Femur (tissue), 1 donor: ENCODE measurements around the gene UCN3.
"Not testable (repeated sequence)": the region's sequence is repeated elsewhere in the genome, so short reads cannot be mapped to it uniquely, and the experiment has no call there.

Experiments used
- DNase-seq: peaks from one replicate; pipeline ENCODE4 v3.0.0-alpha.2; 2017

The UCN3 gene

DNA sequence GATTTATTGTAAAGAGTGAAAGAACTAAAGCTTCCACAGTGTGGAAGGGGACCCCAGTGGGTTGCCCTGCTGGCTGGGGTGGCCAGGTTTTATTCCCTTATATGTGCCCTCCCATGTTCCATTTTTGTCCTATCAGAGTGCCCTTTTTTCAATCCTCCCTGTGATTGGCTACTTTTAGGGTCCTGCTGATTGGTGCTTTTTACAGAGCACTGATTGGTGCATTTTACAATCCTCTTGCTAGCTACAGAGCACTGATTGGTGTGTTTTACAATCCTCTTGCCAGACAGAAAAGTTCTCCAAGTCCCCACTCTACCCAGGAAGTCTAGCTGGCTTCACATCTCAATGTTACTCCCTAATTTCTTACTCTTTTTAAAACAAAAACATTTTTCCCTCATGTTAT, 46.0 kb downstream of the UCN3 start:
- not testable (repeated sequence) for DNase-seq

DNA sequence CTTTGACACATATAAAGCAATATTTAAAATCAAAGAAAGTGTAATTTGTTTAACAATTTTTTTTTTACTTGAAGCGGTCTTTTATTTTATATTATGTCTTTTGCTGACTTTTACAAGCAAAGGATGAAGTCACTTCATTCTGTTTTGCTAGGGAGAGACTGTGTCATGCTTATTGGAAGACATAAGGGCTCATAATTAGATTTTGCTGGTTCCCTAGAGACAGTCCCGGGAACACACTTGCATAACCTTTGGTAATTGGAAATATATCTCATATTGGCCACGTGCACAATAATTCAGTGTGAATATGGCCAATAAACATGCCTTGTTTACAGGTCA, 47.1 kb downstream of the UCN3 start:
- no peak for DNase-seq

DNA sequence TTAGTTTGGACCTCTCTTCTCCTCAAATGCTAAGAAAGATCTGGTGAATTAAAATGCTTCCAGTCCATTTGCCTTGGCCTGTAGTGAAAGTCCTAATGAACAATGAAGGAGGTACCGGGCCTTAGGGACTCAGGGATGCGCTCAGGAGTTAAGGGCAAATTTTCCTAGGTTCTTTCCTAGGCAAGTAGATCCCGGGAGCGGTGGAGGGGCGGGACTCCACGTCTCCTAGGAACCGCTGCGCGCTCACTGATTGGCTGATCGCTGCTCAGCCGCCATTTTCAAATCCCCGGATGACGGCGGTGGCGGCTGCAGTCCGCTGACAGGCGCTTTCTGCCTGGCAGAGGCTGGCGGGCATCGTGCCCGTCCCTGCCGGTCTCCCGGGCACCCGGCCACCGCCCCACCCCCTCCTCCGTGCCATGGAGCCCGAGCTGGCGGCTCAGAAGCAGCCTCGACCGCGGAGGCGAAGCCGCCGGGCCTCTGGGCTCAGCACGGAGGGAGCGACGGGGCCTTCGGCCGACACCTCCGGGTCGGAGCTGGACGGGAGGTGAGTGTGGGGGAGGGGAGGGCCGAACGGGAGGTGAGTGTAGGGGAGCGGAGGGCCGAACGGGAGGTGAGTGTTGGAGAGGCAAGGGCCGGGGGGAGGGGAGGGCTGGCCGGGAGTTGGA, 47.6 kb downstream of the UCN3 start, which contains the start of gene NET1:
TSS of gene NET1 (plus strand) at position 281 of the 665 bp plus-strand sequence. CDS start at position 417, 136 bp downstream.
- DNase-seq = peak; percentile 94

DNA sequence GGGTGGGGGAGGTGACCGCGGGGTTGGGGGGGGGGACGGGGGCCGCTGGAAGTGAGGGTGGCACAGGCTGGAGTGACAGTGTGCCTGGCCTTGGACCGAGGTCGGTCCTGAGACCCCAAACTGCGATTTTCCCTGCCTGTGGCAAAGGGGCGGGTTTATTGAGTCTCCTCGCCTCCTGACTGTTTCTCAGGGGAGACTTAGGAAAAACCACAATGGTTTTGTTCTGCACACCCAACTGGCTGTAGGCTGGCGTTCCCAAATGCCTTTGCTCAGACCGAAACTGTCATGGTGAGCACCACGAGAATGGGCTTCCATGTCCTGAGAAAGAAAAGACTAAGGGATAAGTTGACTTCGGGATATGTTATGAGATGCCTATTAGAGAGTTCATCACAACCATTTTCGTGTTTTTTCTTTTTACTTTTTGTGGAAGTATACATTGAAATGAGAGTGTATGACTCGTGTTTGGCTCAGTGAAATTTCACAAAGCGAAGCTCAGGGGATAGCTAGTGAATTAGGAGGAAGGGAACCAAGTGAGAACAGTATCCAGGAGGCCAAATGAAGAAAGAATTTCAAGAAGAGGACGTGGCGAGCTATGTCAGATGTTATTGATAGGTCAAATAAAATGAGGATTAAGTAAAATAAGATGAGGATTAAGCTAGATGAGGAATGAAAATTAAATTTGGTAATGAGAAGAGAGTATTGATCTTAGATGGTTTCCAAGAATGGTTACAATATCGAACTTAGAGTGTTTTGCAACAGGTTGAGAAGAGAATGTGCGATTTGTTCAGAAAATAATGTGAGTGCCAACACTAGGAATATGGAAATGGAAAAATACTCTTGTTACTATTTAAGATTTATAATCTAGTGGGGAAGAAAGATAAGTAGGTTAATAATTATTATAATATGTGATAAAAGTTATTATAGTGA, 48.5 kb downstream of the UCN3 start:
- no peak for DNase-seq

DNA sequence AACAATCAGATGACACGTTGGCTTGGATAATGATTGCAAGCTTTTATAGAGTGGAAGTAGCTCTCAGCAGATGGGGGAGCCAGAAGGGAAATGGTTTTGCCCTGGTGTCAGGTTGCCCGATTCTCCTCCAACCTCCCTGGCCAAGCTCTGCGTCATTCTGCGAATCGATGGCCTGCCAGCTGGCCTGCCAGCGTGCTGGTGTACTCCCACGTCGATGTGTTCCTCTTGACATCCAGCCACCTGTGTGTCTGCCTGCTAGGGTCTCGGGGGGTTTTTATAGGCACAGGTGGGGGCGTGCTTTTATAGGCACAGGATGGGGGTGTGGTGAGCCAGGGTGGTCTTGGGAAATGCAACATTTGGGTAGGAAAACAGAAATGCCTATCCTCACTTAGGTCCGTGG, 52.2 kb downstream of the UCN3 start:
- DNase-seq = peak; percentile 40

DNA sequence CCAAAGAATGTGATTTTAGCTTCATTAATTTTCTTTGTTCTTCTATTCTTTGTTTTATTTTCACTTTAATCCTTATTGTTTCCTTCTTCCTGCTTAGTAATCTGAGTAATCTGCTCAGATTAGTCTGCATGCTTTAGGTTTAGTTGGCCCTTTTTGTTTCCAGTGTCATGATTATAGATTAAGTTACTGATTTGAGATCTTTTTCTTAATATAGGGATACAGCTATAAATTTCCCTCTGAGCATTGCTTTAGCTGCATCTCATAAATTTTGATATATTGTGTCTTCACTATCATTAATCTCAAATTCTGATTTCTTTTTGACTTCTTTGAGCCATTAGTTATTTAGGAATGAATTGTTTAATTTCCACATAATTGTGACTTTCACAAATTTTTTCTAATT, 53.8 kb downstream of the UCN3 start:
- DNase-seq = no peak

DNA sequence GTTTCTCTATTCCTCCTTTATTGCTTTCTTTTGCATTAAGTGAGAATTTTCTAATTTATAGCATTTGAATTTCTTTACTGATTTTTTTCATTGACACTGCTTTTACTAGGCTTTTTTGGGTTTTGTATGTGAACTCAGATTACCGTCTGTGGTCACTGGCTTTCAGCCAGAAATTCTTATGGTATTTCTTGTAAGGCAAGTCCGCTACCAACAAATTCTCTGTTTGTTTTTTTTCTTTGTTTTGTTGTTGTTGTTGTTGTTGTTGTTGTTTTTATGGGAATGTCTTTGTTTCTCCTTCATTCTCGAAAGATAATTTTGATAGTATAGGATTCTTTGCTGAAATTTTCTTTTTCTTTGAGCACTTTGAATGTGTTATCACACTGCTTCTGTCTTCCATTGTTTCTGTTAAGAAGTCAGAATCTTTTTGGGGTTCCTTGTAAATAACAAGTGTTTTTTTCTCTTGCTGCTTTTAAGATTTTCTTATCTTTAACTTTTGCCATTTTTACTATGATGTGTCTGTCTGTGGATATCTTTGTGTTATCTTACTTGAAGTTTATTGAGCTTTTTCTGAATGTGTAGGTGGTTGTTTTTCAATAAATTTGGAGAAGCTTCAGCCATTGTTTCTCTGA, 54.8 kb downstream of the UCN3 start:
- DNase-seq = no peak

DNA sequence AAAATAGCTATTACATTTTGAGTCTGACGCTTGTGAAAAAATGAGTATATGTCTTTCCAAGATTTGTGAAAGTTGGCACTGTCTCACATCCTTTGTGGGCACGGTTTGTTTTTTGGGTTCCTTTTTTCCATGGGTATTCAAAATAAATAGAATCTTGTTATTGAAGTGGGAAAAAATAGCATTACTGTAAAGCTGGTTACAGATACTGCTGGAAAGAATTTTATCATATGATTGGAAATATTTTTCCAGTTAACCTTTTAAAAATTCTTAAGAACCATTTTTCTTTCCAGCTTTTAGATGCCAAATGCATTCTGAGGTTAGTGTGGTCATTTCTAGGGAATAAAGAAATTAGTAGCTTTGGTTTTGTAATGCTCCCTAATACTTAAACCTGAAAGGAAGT, 59.0 kb downstream of the UCN3 start:
- no peak for DNase-seq
